H9 (cell line): ENCODE results near the gene GIPC2. TPM values are rescaled to one million over a fixed set of nuclear protein-coding genes. Genes with fewer than 3 reads are reported as not detected.

Experiments used
- DNase-seq: peaks from one replicate; pipeline ENCODE4 v3.0.0-alpha.2; 2017
- H2AFZ ChIP-seq: one replicate; pipeline ENCODE4 v1.6.1; 2013; ENCODE audit warnings: mild to moderate bottlenecking, low read length, control low read depth, moderate library complexity
- H2AK5ac ChIP-seq: 2 replicates; pipeline ENCODE4 v1.6.1; 2013; ENCODE audit warnings: low read length, control low read depth, mixed read lengths; ENCODE audit not compliant: insufficient read length
- H2BK120ac ChIP-seq: one replicate; pipeline ENCODE4 v1.6.1; 2013; ENCODE audit warnings: low read depth, mild to moderate bottlenecking, low read length, control low read depth, inconsistent platforms; ENCODE audit not compliant: poor library complexity, severe bottlenecking
- H2BK12ac ChIP-seq: 2 replicates; pipeline ENCODE4 v1.6.1; 2013; ENCODE audit warnings: low read length, control low read depth, mixed read lengths, low read depth; ENCODE audit not compliant: insufficient read length
- H2BK15ac ChIP-seq: 2 replicates; pipeline ENCODE4 v1.6.1; 2013; ENCODE audit warnings: low read depth, low read length, control low read depth
- H2BK20ac ChIP-seq: one replicate; pipeline ENCODE4 v1.6.1; 2013; ENCODE audit warnings: low read depth, mild to moderate bottlenecking, low read length, control low read depth, inconsistent platforms; ENCODE audit not compliant: poor library complexity, severe bottlenecking
- H2BK5ac ChIP-seq: 2 replicates; pipeline ENCODE4 v1.6.1; 2013; ENCODE audit warnings: low read length, control low read depth, mixed read lengths; ENCODE audit not compliant: insufficient read length
- H3K14ac ChIP-seq: 2 replicates; pipeline ENCODE4 v1.6.1; 2013; ENCODE audit warnings: low read length, control low read depth; ENCODE audit not compliant: insufficient read depth
- H3K18ac ChIP-seq: 2 replicates; pipeline ENCODE4 v1.6.1; 2013; ENCODE audit warnings: low read depth, mild to moderate bottlenecking, mixed read lengths, low read length, control low read depth; ENCODE audit not compliant: insufficient read length
- H3K23ac ChIP-seq: 2 replicates; pipeline ENCODE4 v1.6.1; 2013; ENCODE audit warnings: low read length, control low read depth, mixed read lengths, low read depth; ENCODE audit not compliant: insufficient read length
- H3K23me2 ChIP-seq: 2 replicates; pipeline ENCODE4 v1.6.1; 2013; ENCODE audit warnings: low read depth, mild to moderate bottlenecking, mixed read lengths, low read length, control low read depth; ENCODE audit not compliant: insufficient read length, poor library complexity, severe bottlenecking
- H3K27ac ChIP-seq: 2 replicates; pipeline ENCODE4 v1.5.1; 2013; ENCODE audit warnings: low read length, control low read depth, mixed read lengths, low read depth; ENCODE audit not compliant: insufficient read length
- H3K27me3 ChIP-seq: 2 replicates; pipeline ENCODE4 v1.6.1; 2013; ENCODE audit warnings: low read length, control low read depth, inconsistent platforms; ENCODE audit not compliant: insufficient read depth
- H3K4ac ChIP-seq: 2 replicates; pipeline ENCODE4 v1.6.1; 2013; ENCODE audit warnings: low read depth, mild to moderate bottlenecking, control low read depth, inconsistent platforms, low read length, moderate library complexity
- H3K4me1 ChIP-seq: 2 replicates; pipeline ENCODE4 v1.6.1; 2013; ENCODE audit warnings: low read length, control low read depth, inconsistent platforms; ENCODE audit not compliant: insufficient read depth
- H3K4me2 ChIP-seq: 2 replicates; pipeline ENCODE4 v1.6.1; 2013; ENCODE audit warnings: low read length, control low read depth, mixed read lengths; ENCODE audit not compliant: insufficient read length, insufficient read depth
- H3K56ac ChIP-seq: 2 replicates; pipeline ENCODE4 v1.6.1; 2013; ENCODE audit warnings: low read depth, mild to moderate bottlenecking, mixed read lengths, low read length, control low read depth; ENCODE audit not compliant: insufficient read length
- H3K79me1 ChIP-seq: 2 replicates; pipeline ENCODE4 v1.6.1; 2013; ENCODE audit warnings: low read depth, mild to moderate bottlenecking, moderate library complexity, low read length, control low read depth, inconsistent platforms; ENCODE audit not compliant: insufficient read depth, poor library complexity, severe bottlenecking
- H3K79me2 ChIP-seq: 2 replicates; pipeline ENCODE4 v1.6.1; 2013; ENCODE audit warnings: low read length, control low read depth, inconsistent platforms; ENCODE audit not compliant: insufficient read depth
- H3K9ac ChIP-seq: 2 replicates; pipeline ENCODE4 v1.6.1; 2013; ENCODE audit warnings: low read length, control low read depth, mixed read lengths; ENCODE audit not compliant: insufficient read length; ENCODE audit errors: extremely low read depth
- H3K9me3 ChIP-seq: one replicate; pipeline ENCODE4 v1.6.1; 2013; ENCODE audit warnings: low read depth, low read length, inconsistent platforms; ENCODE audit not compliant: control insufficient read depth
- H3T11ph ChIP-seq: one replicate; pipeline ENCODE4 v1.6.1; 2013; ENCODE audit warnings: mild to moderate bottlenecking, low read length, control low read depth, inconsistent platforms
- H4K20me1 ChIP-seq: one replicate; pipeline ENCODE4 v1.6.1; 2013; ENCODE audit not compliant: control insufficient read depth, insufficient read length, insufficient read depth
- H4K5ac ChIP-seq: 2 replicates; pipeline ENCODE4 v1.6.1; 2013; ENCODE audit warnings: low read depth, mild to moderate bottlenecking, mixed read lengths, low read length, control low read depth; ENCODE audit not compliant: insufficient read length
- H4K8ac ChIP-seq: replicated peaks from 2 replicates; pipeline ENCODE4 v1.6.1; 2013; ENCODE audit warnings: low read length, control low read depth, mixed read lengths, low read depth; ENCODE audit not compliant: insufficient read length
- H4K91ac ChIP-seq: 2 replicates; pipeline ENCODE4 v1.6.1; 2013; ENCODE audit warnings: low read depth, mild to moderate bottlenecking, moderate library complexity, mixed read lengths, low read length, control low read depth; ENCODE audit not compliant: insufficient read length
- H3K27ac Mint-ChIP-seq, 3 experiments: 2 replicates in 2 of 3; 3 replicates in 1 of 3; pipeline ENCODE4 v1.8.0; 2020 to 2021; ENCODE audit warnings: mixed read lengths in 3 of 3, mild to moderate bottlenecking in 1 of 3, moderate library complexity in 1 of 3
- H3K27me3 Mint-ChIP-seq: 2 replicates; pipeline ENCODE4 v1.8.0; 2021; ENCODE audit warnings: low read depth, mild to moderate bottlenecking, moderate library complexity, mixed read lengths
- H3K36me3 Mint-ChIP-seq, 3 experiments: 2 replicates in 2 of 3; 3 replicates in 1 of 3; pipeline ENCODE4 v1.8.0; 2020 to 2021; ENCODE audit warnings: low read depth in 3 of 3, mixed read lengths in 3 of 3; ENCODE audit not compliant: insufficient read depth in 1 of 3
- H3K4me1 Mint-ChIP-seq, 2 experiments: 2 replicates each; pipeline ENCODE4 v1.8.0; 2020; ENCODE audit warnings: mixed read lengths in 2 of 2
- H3K4me3 Mint-ChIP-seq, 2 experiments: 2 replicates in 1 of 2; 3 replicates in 1 of 2; pipeline ENCODE4 v1.8.0; 2020 to 2021; ENCODE audit warnings: mild to moderate bottlenecking in 2 of 2, mixed read lengths in 2 of 2, moderate library complexity in 1 of 2
- H3K9me3 Mint-ChIP-seq, 2 experiments: 2 replicates in 1 of 2; 3 replicates in 1 of 2; pipeline ENCODE4 v1.8.0; 2020; ENCODE audit warnings: mild to moderate bottlenecking in 2 of 2, mixed read lengths in 2 of 2, moderate library complexity in 1 of 2
- CTCF ChIP-seq: fragments of 200-600 bp; sonication (generic); conservative IDR thresholded peaks from 3 replicates; pipeline ENCODE4 v1.8.0; 2021; ENCODE audit warnings: antibody characterized with exemption, mild to moderate bottlenecking
- WGBS: extraction: QIAGEN DNeasy Blood & Tissue Kit; methylation state at CpG from one replicate; pipeline ENCODE4 v1.1.7; 2013; ENCODE audit warnings: missing lambda C conversion rate, low lambda C conversion rate, mixed read lengths; ENCODE audit not compliant: insufficient read length; ENCODE audit errors: extremely low coverage; 5-methylcytosine and 5-hydroxymethylcytosine counted together
- total RNA-seq: library from RNA; stranded (reverse); gene quantifications from 2 replicates; pipeline ENCODE4 v1.2.1, GENCODE V29; 2021

Gene GIPC2
- total RNA-seq, 1 experiment from 2014 or later, result 0.85 TPM

GRCh38 chr1:78052685-78053405 is 7.1 kb downstream of the GIPC2 start:
- H2AK5ac ChIP-seq, result no peak overlapping the region
- no peak overlapping the region for H3K14ac ChIP-seq
- H2BK12ac ChIP-seq, result no peak overlapping the region
- H3K27ac Mint-ChIP-seq, result no peak overlapping the region; a peak in 1 of 7 replicates
- no peak overlapping the region; a peak in 1 of 5 replicates for H3K4me3 Mint-ChIP-seq
- H3K4me2 ChIP-seq, result no peak overlapping the region
- no peaks in the 10 kb centered on the region for H3K27me3 ChIP-seq
- peaks cover 1% of the 10 kb centered on the region for H3K27me3 Mint-ChIP-seq
- TF ChIP-seq CTCF, result no peak
- no peak overlapping the region for H2BK20ac ChIP-seq
- no peaks in the 10 kb centered on the region for H3K9me3 Mint-ChIP-seq
- no peaks in the 10 kb centered on the region for H3K4me1 ChIP-seq
- WGBS, result no CpG with 5 or more reads among the region's 2 CpGs
- H3K79me2 ChIP-seq, result no peaks in the 10 kb centered on the region
- no peak overlapping the region for H3K27ac ChIP-seq
- DNase-seq, result no peak
- H3T11ph ChIP-seq, result no peak overlapping the region
- no peak overlapping the region for H4K8ac ChIP-seq
- no peak overlapping the region for H3K18ac ChIP-seq
- no peak overlapping the region for H3K23ac ChIP-seq
- H3K9me3 ChIP-seq, result no peaks in the 10 kb centered on the region
- H3K9ac ChIP-seq, result no peak overlapping the region
- H2BK120ac ChIP-seq, result no peak overlapping the region
- H4K5ac ChIP-seq, result no peak overlapping the region
- H3K79me1 ChIP-seq, result no peaks in the 10 kb centered on the region
- no peaks in the 10 kb centered on the region for H3K36me3 Mint-ChIP-seq
- H3K56ac ChIP-seq, result no peak overlapping the region
- no peak overlapping the region for H3K4ac ChIP-seq
- H4K91ac ChIP-seq, result no peak overlapping the region
- H4K20me1 ChIP-seq, result no peaks in the 10 kb centered on the region
- H3K23me2 ChIP-seq, result no peaks in the 10 kb centered on the region
- H2BK15ac ChIP-seq, result no peak overlapping the region
- H2BK5ac ChIP-seq, result no peak overlapping the region
- no peak overlapping the region for H2AFZ ChIP-seq
- H3K4me1 Mint-ChIP-seq, result peaks cover 6% of the 10 kb centered on the region in 2 experiments; a peak in 2 of 4 replicates
